HFFc6 (cell line): Measurements from ENCODE around the gene NAV3. TPM values are rescaled to one million over a fixed set of nuclear protein-coding genes. Genes with fewer than 3 reads are reported as not detected.
A peak's percentile ranks its signal among the peaks of the same experiment; 100 is the strongest.

ENCODE experiments used
- DNase-seq: peaks from one replicate; pipeline ENCODE4 v3.0.0-alpha.2; 2018
- H3K27ac Mint-ChIP-seq: 2 replicates; pipeline ENCODE4 v1.8.0; 2020; ENCODE audit warnings: mild to moderate bottlenecking, mixed read lengths
- H3K27me3 Mint-ChIP-seq: 2 replicates; pipeline ENCODE4 v1.8.0; 2021; ENCODE audit warnings: mild to moderate bottlenecking, moderate library complexity, mixed read lengths; ENCODE audit not compliant: insufficient read depth
- H3K36me3 Mint-ChIP-seq: 2 replicates; pipeline ENCODE4 v1.8.0; 2021; ENCODE audit warnings: low read depth, mixed read lengths
- H3K4me1 Mint-ChIP-seq: 2 replicates; pipeline ENCODE4 v1.8.0; 2020; ENCODE audit warnings: low read depth, mixed read lengths
- H3K4me3 Mint-ChIP-seq: 2 replicates; pipeline ENCODE4 v1.8.0; 2020; ENCODE audit warnings: mild to moderate bottlenecking, moderate library complexity, mixed read lengths
- H3K9me3 Mint-ChIP-seq: 2 replicates; pipeline ENCODE4 v1.8.0; 2020; ENCODE audit warnings: mild to moderate bottlenecking, mixed read lengths
- CTCF ChIP-seq: fragments of 200-600 bp; sonication (generic); IDR thresholded peaks from 2 replicates; pipeline ENCODE4 v1.5.0; 2021; ENCODE audit warnings: antibody characterized with exemption, mild to moderate bottlenecking
- total RNA-seq, 6 experiments: library from RNA; stranded (reverse); fragmentation: NEBNext Ultra II Directional; extraction: Animal tissue kit (Norgen Biotek cat#: 25700); gene quantifications; 2 replicates in 1 of 6; 3 replicates in 5 of 6; pipeline ENCODE4 v1.2.3, GENCODE V29; 2021

NAV3 gene
- total RNA-seq, 6 experiments from 2014 or later, result 86.7 to 142 (median 107) TPM

GRCh38 chr12:78186670-78187069 lies 356.0 kb downstream of the NAV3 start:
- peaks cover 82% of the 10 kb centered on the region for H3K4me1 Mint-ChIP-seq
- DNase-seq, result no peak
- TF ChIP-seq CTCF, result no peak
- peak overlapping the region; percentile 43; the same call in 1 of the 2 replicates for H3K27ac Mint-ChIP-seq
- peaks cover 2% of the 10 kb centered on the region; the same call in 1 of the 2 replicates for H3K27me3 Mint-ChIP-seq
- H3K36me3 Mint-ChIP-seq, result peaks cover 74% of the 10 kb centered on the region
- H3K4me3 Mint-ChIP-seq, result no peak overlapping the region
- H3K9me3 Mint-ChIP-seq, result no peaks in the 10 kb centered on the region

GRCh38 chr12:78187741-78188140 lies 357.0 kb downstream of the NAV3 start:
- Mint-ChIP-seq H3K27me3 (peaks cover 2% of the 10 kb centered on the region; the same call in 1 of the 2 replicates), H3K36me3 (peaks cover 75% of the 10 kb centered on the region), H3K4me1 (peaks cover 85% of the 10 kb centered on the region), H3K9me3 (no peaks in the 10 kb centered on the region), H3K4me3 (no peak overlapping the region), H3K27ac (no peak overlapping the region)
- no peak for DNase-seq
- TF ChIP-seq CTCF, result no peak

- Mint-ChIP-seq H3K9me3 (no peaks in the 10 kb centered on the region), H3K27me3 (peaks cover 2% of the 10 kb centered on the region; the same call in 1 of the 2 replicates), H3K4me3 (no peak overlapping the region; the same call in 1 of the 2 replicates), H3K27ac (no peak overlapping the region; the same call in 1 of the 2 replicates), H3K36me3 (peaks cover 75% of the 10 kb centered on the region), H3K4me1 (peaks cover 85% of the 10 kb centered on the region)
- TF ChIP-seq CTCF, result no peak
- DNase-seq, result no peak
Observed at GRCh38 chr12:78189656-78190055, 359.0 kb downstream of the NAV3 start.

- DNase-seq, result no peak
- Mint-ChIP-seq H3K27ac (peak overlapping the region; percentile 70), H3K4me1 (peaks cover 88% of the 10 kb centered on the region), H3K4me3 (no peak overlapping the region; the same call in 1 of the 2 replicates), H3K36me3 (peaks cover 74% of the 10 kb centered on the region), H3K27me3 (peaks cover 2% of the 10 kb centered on the region; the same call in 1 of the 2 replicates), H3K9me3 (no peaks in the 10 kb centered on the region)
- no peak for TF ChIP-seq CTCF
Observed at GRCh38 chr12:78191611-78192010, 360.9 kb downstream of the NAV3 start.

GRCh38 chr12:78192979-78193378 lies 362.3 kb downstream of the NAV3 start:
- DNase-seq, result no peak
- H3K27ac Mint-ChIP-seq, result peak overlapping the region; percentile 84
- H3K4me1 Mint-ChIP-seq, result peaks cover 84% of the 10 kb centered on the region

More at GRCh38 chr12:78192979-78193378, 362.3 kb downstream of the NAV3 start:
- Mint-ChIP-seq H3K9me3 (no peaks in the 10 kb centered on the region), H3K4me3 (peak overlapping the region; percentile 73), H3K27me3 (peaks cover 2% of the 10 kb centered on the region; the same call in 1 of the 2 replicates), H3K36me3 (peaks cover 67% of the 10 kb centered on the region)
- no peak for TF ChIP-seq CTCF
